ENCODE results near the gene HNRNPA2B1. TPM values are rescaled to one million over a fixed set of nuclear protein-coding genes. Genes with fewer than 3 reads are reported as not detected.
A peak's percentile ranks its signal among the peaks of the same experiment; 100 is the strongest.

HNRNPA2B1 gene
- total RNA-seq, 3 donors from 2014 or later (not counting 1 experiment from before 2014, with no cell fraction given): 473 to 627 (median 585) TPM

DNA sequence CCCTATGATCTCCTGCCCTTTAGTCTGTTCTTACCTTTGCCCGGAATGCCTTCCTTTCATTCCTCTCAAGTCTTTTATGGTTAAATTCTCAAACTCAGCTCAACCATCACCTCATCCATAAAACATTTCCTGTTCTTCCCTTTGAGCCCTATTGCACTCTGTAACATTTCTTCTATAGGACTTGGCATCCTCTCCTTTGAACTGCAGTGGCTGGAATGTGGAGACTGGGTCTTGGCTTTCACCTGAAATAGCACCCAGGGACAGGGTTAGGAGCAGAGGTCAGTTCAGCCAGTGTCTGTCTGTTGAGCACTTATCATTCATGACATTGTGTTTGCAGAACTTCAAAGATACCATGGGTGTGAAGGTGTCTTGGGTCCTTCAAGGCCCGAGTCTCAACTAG lies 41.3 kb downstream of the HNRNPA2B1 start:
- ATAC-seq (no peak), DNase-seq (no peak)
- no peaks in the 10 kb centered on the region for H3K27me3 ChIP-seq (ENCODE audit: control insufficient read depth, insufficient read depth, low read length)
- Mint-ChIP-seq H3K27me3 (ENCODE audit: low read depth in 2 of 2) (no peaks in the 10 kb centered on the region), H3K27ac (peak overlapping the region in 1 of 2 donors; percentile 2), H3K4me1 (peaks cover 11 to 14% of the 10 kb centered on the region in 2 donors), H3K4me3 (no peak overlapping the region), H3K36me3 (no peaks in the 10 kb centered on the region), H3K9me3 (no peaks in the 10 kb centered on the region)
- WGBS (ENCODE audit: insufficient coverage): 78% methylated on average over 2 of the region's 2 CpGs
- intact Hi-C loops (cut with micrococcal nuclease): no loop called here
- H3K9me3 ChIP-seq (ENCODE audit: control insufficient read depth, insufficient read depth, low read length): no peaks in the 10 kb centered on the region
- H3K4me3 ChIP-seq (ENCODE audit: low read length): no peak overlapping the region
- no peaks in the 10 kb centered on the region for H3K36me3 ChIP-seq (ENCODE audit: control insufficient read depth, insufficient read depth, low read length)
- TF ChIP-seq, protein P1, sequence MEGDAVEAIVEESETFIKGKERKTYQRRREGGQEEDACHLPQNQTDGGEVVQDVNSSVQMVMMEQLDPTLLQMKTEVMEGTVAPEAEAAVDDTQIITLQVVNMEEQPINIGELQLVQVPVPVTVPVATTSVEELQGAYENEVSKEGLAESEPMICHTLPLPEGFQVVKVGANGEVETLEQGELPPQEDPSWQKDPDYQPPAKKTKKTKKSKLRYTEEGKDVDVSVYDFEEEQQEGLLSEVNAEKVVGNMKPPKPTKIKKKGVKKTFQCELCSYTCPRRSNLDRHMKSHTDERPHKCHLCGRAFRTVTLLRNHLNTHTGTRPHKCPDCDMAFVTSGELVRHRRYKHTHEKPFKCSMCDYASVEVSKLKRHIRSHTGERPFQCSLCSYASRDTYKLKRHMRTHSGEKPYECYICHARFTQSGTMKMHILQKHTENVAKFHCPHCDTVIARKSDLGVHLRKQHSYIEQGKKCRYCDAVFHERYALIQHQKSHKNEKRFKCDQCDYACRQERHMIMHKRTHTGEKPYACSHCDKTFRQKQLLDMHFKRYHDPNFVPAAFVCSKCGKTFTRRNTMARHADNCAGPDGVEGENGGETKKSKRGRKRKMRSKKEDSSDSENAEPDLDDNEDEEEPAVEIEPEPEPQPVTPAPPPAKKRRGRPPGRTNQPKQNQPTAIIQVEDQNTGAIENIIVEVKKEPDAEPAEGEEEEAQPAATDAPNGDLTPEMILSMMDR (IDR thresholded peaks at IDR 0.05): no peak
- H3K27ac ChIP-seq (ENCODE audit: low read length): no peak overlapping the region
- peaks cover 37% of the 10 kb centered on the region for H3K4me1 ChIP-seq (ENCODE audit: control insufficient read depth, insufficient read depth, low read length)

DNA sequence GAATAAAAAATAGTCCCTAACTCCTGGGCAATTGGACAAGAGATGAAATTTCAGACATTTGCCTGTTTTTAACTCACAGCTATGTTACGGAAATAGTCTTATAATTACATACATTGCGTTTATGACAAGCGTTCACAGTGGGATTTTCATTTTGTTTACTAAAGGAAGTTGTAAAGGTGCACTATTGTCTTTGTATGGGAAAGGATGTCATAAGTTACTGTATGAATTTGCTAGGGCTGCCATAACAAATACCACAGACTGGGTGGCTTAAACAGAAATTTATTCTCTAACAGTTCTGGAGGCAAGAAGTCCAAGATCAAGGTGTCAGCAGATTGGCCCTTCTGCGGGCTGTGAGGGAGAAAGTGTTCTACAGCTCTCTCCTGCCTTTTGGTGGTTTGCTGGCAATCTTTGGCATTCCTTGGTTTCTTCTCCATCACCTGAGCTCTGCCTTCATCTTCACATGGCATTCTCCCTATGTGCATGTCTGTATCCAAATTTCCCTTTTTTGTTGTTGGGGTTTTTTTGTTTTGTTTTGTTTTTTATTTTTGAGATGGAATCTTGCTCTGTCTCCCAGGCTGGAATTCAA lies 42.9 kb downstream of the HNRNPA2B1 start:
- Histone ChIP-seq H3K27ac (ENCODE audit: low read length) (no peak overlapping the region), H3K36me3 (ENCODE audit: control insufficient read depth, insufficient read depth, low read length) (no peaks in the 10 kb centered on the region), H3K9me3 (ENCODE audit: control insufficient read depth, insufficient read depth, low read length) (no peaks in the 10 kb centered on the region), H3K27me3 (ENCODE audit: control insufficient read depth, insufficient read depth, low read length) (no peaks in the 10 kb centered on the region), H3K4me3 (ENCODE audit: low read length) (no peak overlapping the region), H3K4me1 (ENCODE audit: control insufficient read depth, insufficient read depth, low read length) (peaks cover 50% of the 10 kb centered on the region)
- Mint-ChIP-seq H3K9me3 (no peaks in the 10 kb centered on the region), H3K27ac (peak overlapping the region in 1 of 2 donors; percentile 21), H3K4me3 (no peak overlapping the region), H3K27me3 (ENCODE audit: low read depth in 2 of 2) (peaks cover 0 to 4% of the 10 kb centered on the region in 2 donors), H3K4me1 (peaks cover 22 to 28% of the 10 kb centered on the region in 2 donors), H3K36me3 (no peaks in the 10 kb centered on the region)
- ATAC-seq (no peak), DNase-seq (no peak)
- TF ChIP-seq, protein P1 (IDR thresholded peaks at IDR 0.05): no peak
- intact Hi-C loops (cut with micrococcal nuclease): no loop called here
- 93% methylated on average over 4 of the region's 4 CpGs for WGBS (ENCODE audit: insufficient coverage)

DNA sequence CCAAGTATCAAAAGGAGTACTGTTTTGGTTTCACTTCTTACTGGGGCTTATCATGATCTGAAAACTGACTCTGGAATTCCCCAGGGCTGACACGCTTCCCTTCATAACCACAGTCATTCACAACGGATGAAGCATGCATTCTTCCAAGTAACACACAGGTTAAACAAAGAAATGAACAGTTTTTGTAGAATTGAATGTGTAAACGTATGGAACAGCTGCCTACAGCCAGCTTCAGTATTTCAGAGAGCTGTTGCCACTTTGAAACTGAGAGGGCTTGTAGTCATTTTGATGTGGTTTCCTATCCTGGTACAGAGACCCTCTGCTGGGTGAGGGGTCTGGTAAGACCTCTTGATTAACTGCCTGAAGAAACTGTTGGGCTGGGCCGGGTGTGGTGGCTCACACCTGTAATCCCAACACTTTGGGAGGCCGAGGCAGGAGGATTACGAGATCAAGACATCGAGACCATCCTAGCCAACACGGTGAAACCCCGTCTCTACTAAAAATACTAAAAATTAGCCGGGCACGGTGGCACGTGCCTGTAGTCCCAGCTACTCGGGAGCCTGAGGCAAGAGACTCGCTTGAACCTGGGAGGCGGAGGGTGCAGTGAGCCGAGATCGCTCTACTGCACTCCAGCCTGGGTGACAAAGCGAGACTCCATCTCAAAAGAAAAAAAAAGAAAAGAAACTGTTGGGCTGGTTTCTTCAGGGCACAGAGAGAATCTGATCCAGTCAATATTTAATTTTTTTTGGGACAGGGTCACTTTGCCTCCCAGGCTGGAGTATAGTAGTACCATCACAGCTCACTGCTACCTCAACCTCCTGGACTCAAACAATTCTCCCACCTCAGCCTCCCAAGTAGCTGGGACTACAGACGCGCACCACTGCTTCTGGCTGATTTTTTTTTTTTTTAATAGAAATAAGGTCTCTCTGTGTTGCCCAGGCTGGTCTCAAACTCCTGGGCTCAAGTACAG lies 43.8 kb downstream of the HNRNPA2B1 start:
- WGBS (ENCODE audit: insufficient coverage): 52% methylated on average over 17 of the region's 20 CpGs
- no peak overlapping the region for H3K4me3 ChIP-seq (ENCODE audit: low read length)
- peak overlapping the region; percentile 76 for H3K27ac ChIP-seq (ENCODE audit: low read length)
- Mint-ChIP-seq H3K4me1 (peaks cover 22 to 29% of the 10 kb centered on the region in 2 donors), H3K4me3 (peak overlapping the region; percentile 62), H3K36me3 (no peaks in the 10 kb centered on the region), H3K9me3 (no peaks in the 10 kb centered on the region), H3K27ac (peak overlapping the region; percentile 67 to 80), H3K27me3 (ENCODE audit: low read depth in 2 of 2) (peaks cover 0 to 4% of the 10 kb centered on the region in 2 donors)
- H3K9me3 ChIP-seq (ENCODE audit: control insufficient read depth, insufficient read depth, low read length): no peaks in the 10 kb centered on the region
- H3K36me3 ChIP-seq (ENCODE audit: control insufficient read depth, insufficient read depth, low read length): no peaks in the 10 kb centered on the region
- peak; percentile 63 to 74 (median 69) for ATAC-seq
- TF ChIP-seq, protein P1 (IDR thresholded peaks at IDR 0.05): no peak
- peaks cover 51% of the 10 kb centered on the region for H3K4me1 ChIP-seq (ENCODE audit: control insufficient read depth, insufficient read depth, low read length)
- intact Hi-C loops (cut with micrococcal nuclease): no loop called here
- H3K27me3 ChIP-seq (ENCODE audit: control insufficient read depth, insufficient read depth, low read length): no peaks in the 10 kb centered on the region
- peak in 1 of 2 donors; percentile 92 for DNase-seq
